Heart left ventricle (tissue), 16 donors: ENCODE data around the gene SPATA22. TPM values are rescaled to one million over a fixed set of nuclear protein-coding genes. Genes with fewer than 3 reads are reported as not detected.

Experiments used
- ATAC-seq, 4 donors: fragments of 200-7000 bp; cut with Tn5 transposase; one replicate each; pipeline ENCODE4 v1.9.1; 2020 to 2022; ENCODE audit warnings: moderate library complexity in 4 of 4, mild to moderate bottlenecking in 3 of 4, moderate number of reproducible peaks in 1 of 4
- DNase-seq, 5 donors: peaks; one replicate each; pipeline ENCODE4 v3.0.0-alpha.2; 2020
- H3K27ac ChIP-seq, 12 donors: fragments of 200-600 bp; sonication (generic) in 4 of 12; one replicate each; pipeline versions ENCODE4 v1.5.0 to v1.8.0; 2016 to 2022; ENCODE audit warnings: mild to moderate bottlenecking in 2 of 12
- H3K27me3 ChIP-seq, 9 donors: fragments of 200-600 bp; sonication (generic) in 2 of 9; one replicate each; pipeline versions ENCODE4 v1.5.1 to v1.8.0; 2016 to 2022; ENCODE audit warnings: mild to moderate bottlenecking in 3 of 9
- H3K36me3 ChIP-seq, 9 donors: fragments of 200-600 bp; sonication (generic) in 2 of 9; one replicate each; pipeline versions ENCODE4 v1.5.0 to v1.8.0; 2018 to 2022; ENCODE audit warnings: mild to moderate bottlenecking in 2 of 9
- H3K4me1 ChIP-seq, 12 donors: fragments of 200-600 bp; sonication (generic) in 4 of 12; one replicate each; pipeline versions ENCODE4 v1.5.0 to v1.8.0; 2016 to 2022; ENCODE audit warnings: mild to moderate bottlenecking in 3 of 12
- H3K4me3 ChIP-seq, 12 donors: fragments of 200-600 bp; sonication (generic) in 4 of 12; one replicate each; pipeline versions ENCODE4 v1.5.0 to v1.8.0; 2017 to 2022; ENCODE audit warnings: mild to moderate bottlenecking in 9 of 12, moderate library complexity in 4 of 12
- H3K9me3 ChIP-seq, 12 donors: fragments of 200-600 bp; sonication (generic) in 4 of 12; one replicate each; pipeline versions ENCODE4 v1.5.0 to v1.8.0; 2016 to 2022; ENCODE audit warnings: mild to moderate bottlenecking in 1 of 12
- CTCF ChIP-seq, 12 donors: fragments of 200-600 bp; sonication (generic) in 4 of 12; IDR thresholded peaks; one replicate each; pipeline versions ENCODE4 v1.5.0 to v1.8.0; 2018 to 2022; ENCODE audit warnings: antibody characterized with exemption in 12 of 12, mild to moderate bottlenecking in 5 of 12
- POLR2A ChIP-seq, 2 donors: fragments of 450-650 bp; IDR thresholded peaks; one replicate each; pipeline ENCODE4 v1.6.1; 2017; ENCODE audit warnings: antibody characterized with exemption in 2 of 2, mild to moderate bottlenecking in 2 of 2, moderate library complexity in 2 of 2
- WGBS, 4 donors: extraction: QIAGEN DNeasy Blood & Tissue Kit in 2 of 4; methylation state at CpG; one replicate each; pipeline versions ENCODE4 v1.1.5 to v1.1.7; 2013 to 2018; 5-methylcytosine and 5-hydroxymethylcytosine counted together
- intact Hi-C, 10 donors: fragments of 100-400 bp; cut with DNase I; formaldehyde crosslinking; loops; one replicate each; pipeline versions ENCODE4 v1.11.1 to v1.14.2; 2022
- polyA plus RNA-seq, 2 donors: library from polyadenylated mRNA; stranded (reverse); fragments of 200-250 nt; gene quantifications; one replicate each; pipeline ENCODE4 v1.2.3, GENCODE V29; 2013
- total RNA-seq, 9 donors: library from RNA; depleted of rRNA in 2 of 9; stranded (reverse); fragments of >200 nt in 2 of 9; fragmentation: NEBNext Ultra II Directional in 3 of 9; extraction: Animal tissue kit (Norgen Biotek cat#: 25700) in 3 of 9; gene quantifications; one replicate each; pipeline versions ENCODE4 v1.1.0 to v1.2.4, GENCODE V29; 2016 to 2023
- donor health status: ischemic (EF 13 %, LVEDD 7.1; RV severe dilation, severe dysfunction).
- donor health status: healthy with polysubstance abuse.
- donor health status: DM: no; HTN: yes; CAD: no.
- donor health status: DM: no; HTN: no; CAD: no.
- donor health status: ischemic (EF 25% LVEDD 6.9; RV normal size, moderate dysfunction).
- donor health status: ischemic (EF 25% LVEDD 5.7; RV mildly dilated, moderate dysfunction).
- donor health status: healthy.
- donor health status: DM: yes; HTN: yes; CAD: no.
- donor health status: ischemic (EF 35%, LVEDD 5.7; RV mildly dilated, moderate dysfunction).
- donor health status: nonischemic (EF 11% LVEDD 7.7; RV severe dilation, severe dysfunction).
- donor health status: DM: yes; HTN: yes; CAD: no.
- donor health status: PGD.
- donor health status: ischemic (EF 29% LVEDD 5.4; RV normal size, mild dysfunction).
- donor health status: nonischemic (EF 23%, LVEDD 6.1; RV moderate dilation, normal function).

SPATA22 gene
- total and polyA plus RNA-seq, 11 donors: 0.16 to 0.72 (median 0.35) TPM; not detected in 5

- Histone ChIP-seq H3K27ac (no peak overlapping the region), H3K4me3 (no peak overlapping the region), H3K27me3 (no peaks in the 10 kb centered on the region), H3K36me3 (no peaks in the 10 kb centered on the region), H3K9me3 (peaks cover 0 to 7% (median 0%) of the 10 kb centered on the region in 12 donors), H3K4me1 (no peaks in the 10 kb centered on the region)
- no peak for DNase-seq
- intact Hi-C loops: no loop called here
- TF ChIP-seq CTCF (IDR thresholded peaks at IDR 0.05) (no peak), POLR2A (IDR thresholded peaks at IDR 0.05) (no peak)
- ATAC-seq: no peak
- WGBS, 4 donors: 47 to 54% (median 51%) methylated on average over 2 of the region's 2 CpGs
Measured at GRCh38 chr17:3448059-3448665, 23.5 kb downstream of the SPATA22 start.

DNA sequence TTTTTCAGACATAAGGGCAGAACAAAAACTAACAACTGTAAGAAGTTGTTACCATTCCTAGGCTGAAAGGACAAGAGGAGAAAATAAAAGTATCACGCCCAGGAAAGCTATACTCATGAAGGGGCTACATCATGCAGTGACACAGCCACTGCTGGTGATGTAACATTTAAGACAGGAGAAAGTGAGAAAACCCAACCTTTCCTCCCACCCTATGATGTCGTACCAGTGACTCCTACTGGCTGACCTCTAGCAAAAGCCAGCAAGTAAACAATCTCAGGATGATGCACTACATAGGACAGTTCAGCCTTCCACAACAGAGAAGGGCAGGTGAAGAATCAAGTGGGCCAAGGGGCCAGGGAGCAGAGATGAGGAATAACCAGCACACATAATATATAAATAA lies 24.0 kb downstream of the SPATA22 start:
- no peak overlapping the region for H3K27ac ChIP-seq
- H3K9me3 ChIP-seq: peaks cover 0 to 7% (median 0%) of the 10 kb centered on the region in 12 donors
- no peaks in the 10 kb centered on the region for H3K27me3 ChIP-seq
- WGBS, 4 donors: 42 to 55% (median 53%) methylated on average over 2 of the region's 2 CpGs
- ATAC-seq (no peak), DNase-seq (no peak)
- H3K4me1 ChIP-seq: no peaks in the 10 kb centered on the region
- H3K36me3 ChIP-seq: no peaks in the 10 kb centered on the region
- intact Hi-C loops: no loop called here
- TF ChIP-seq CTCF (IDR thresholded peaks at IDR 0.05): no peak
- no peak for TF ChIP-seq POLR2A (IDR thresholded peaks at IDR 0.05)
- no peak overlapping the region for H3K4me3 ChIP-seq

DNA sequence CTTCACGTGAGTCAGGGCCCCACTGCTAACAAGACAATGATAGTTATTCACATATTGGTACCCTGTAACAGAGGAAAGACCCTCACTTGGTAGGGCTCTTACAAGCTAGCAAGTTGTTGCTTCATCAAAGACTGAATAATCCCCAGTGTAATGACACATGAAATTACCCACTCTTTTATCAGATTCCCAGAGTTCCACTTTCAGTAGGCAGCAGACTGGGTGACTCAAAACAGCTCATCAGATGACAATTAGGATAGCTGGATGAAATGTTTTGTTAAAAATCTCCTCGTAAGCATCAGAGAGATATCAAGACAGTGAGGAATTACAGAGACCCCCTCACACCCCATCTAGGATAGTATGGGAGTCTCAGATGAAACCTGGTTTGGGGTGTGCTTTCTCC lies 31.2 kb downstream of the SPATA22 start:
- Histone ChIP-seq H3K4me1 (no peaks in the 10 kb centered on the region), H3K27me3 (peaks cover 0 to 6% (median 0%) of the 10 kb centered on the region in 9 donors), H3K9me3 (no peaks in the 10 kb centered on the region), H3K4me3 (no peak overlapping the region), H3K27ac (no peak overlapping the region), H3K36me3 (no peaks in the 10 kb centered on the region)
- no peak for DNase-seq
- WGBS, 4 donors: 54 to 69% (median 64%) methylated on average over 2 of the region's 2 CpGs
- TF ChIP-seq CTCF (IDR thresholded peaks at IDR 0.05) (no peak), POLR2A (IDR thresholded peaks at IDR 0.05) (no peak)
- no peak for ATAC-seq
- intact Hi-C loops: no loop called here

- ATAC-seq: no peak
- no peak for TF ChIP-seq POLR2A (IDR thresholded peaks at IDR 0.05)
- TF ChIP-seq CTCF (IDR thresholded peaks at IDR 0.05): no peak
- no peak for DNase-seq
- no peaks in the 10 kb centered on the region for H3K36me3 ChIP-seq
- H3K4me1 ChIP-seq: no peaks in the 10 kb centered on the region
- H3K27ac ChIP-seq: no peak overlapping the region
- H3K27me3 ChIP-seq: peaks cover 0 to 6% (median 0%) of the 10 kb centered on the region in 9 donors
- no peaks in the 10 kb centered on the region for H3K9me3 ChIP-seq
- H3K4me3 ChIP-seq: no peak overlapping the region
- intact Hi-C loops: no loop called here
- 43 to 66% (median 49%) methylated on average over 1 of the region's 1 CpG for WGBS, 4 donors
Measured at GRCh38 chr17:3438368-3438767, 33.3 kb downstream of the SPATA22 start.
